Measurements from ENCODE around the gene FOXD2.

Gene FOXD2

GRCh38 chr1:47437447-47438164, at the start of gene FOXD2:
TSS of gene FOXD2 (plus strand) at chr1:47438044. CDS start at chr1:47438136, 92 bp downstream.
- peak; percentile 98 for DNase-seq (ENCODE audit: low spot score)
- peak; percentile 71 for TF ChIP-seq CTCF (IDR thresholded peaks at IDR 0.05; ENCODE audit: borderline replicate concordance, control extremely low read depth, extremely low read depth, insufficient read depth, missing control alignments)
- in situ Hi-C loops (cut with MboI; ENCODE audit: low sequenced_read_pairs, unreplicated experiment), result no loop called here

DNA sequence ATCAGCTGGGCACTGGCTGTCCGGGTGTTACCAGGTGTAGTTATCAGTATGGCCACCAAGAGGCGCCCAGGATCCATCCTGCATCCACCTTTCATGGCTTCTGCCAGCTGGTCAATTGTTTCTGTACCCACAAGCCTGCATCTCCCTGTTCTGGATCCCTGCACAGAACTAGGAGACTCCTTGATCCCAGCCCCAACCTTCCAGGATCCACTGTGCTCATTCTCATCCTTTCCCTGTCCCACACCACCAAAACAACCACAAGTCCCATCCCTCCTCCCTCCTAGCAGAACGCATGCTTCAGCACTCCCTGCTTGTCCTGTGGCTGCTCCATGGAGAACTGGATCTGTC, 49.0 kb upstream of the FOXD2 start:
- peak; percentile 63 for TF ChIP-seq CTCF (IDR thresholded peaks at IDR 0.05; ENCODE audit: borderline replicate concordance, control extremely low read depth, extremely low read depth, insufficient read depth, missing control alignments)
- DNase-seq (ENCODE audit: low spot score), result peak; percentile 70
- in situ Hi-C loops (cut with MboI; ENCODE audit: low sequenced_read_pairs, unreplicated experiment), result no loop called here

DNA sequence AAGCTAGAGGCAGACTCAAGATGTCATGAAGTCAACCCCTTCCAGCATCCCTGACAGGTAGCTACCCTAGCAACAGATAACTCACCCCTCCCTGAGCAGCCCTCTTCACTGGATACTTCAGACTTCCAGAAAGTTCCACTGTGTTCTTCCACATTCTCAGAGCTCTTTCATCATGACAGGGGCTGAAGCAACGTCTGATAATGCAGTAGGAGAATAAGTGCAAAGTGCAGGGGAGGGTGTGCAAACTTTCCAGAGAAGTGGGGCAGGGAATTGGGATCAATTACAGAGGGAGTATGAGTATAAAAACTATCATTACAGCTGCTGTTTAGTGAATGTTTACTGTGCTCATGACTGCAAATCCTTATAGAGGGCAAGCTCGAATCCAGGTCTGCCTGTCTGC, 48.1 kb upstream of the FOXD2 start:
- TF ChIP-seq CTCF (IDR thresholded peaks at IDR 0.05; ENCODE audit: borderline replicate concordance, control extremely low read depth, extremely low read depth, insufficient read depth, missing control alignments), result no peak
- in situ Hi-C loops (cut with MboI; ENCODE audit: low sequenced_read_pairs, unreplicated experiment), result no loop called here
- DNase-seq (ENCODE audit: low spot score), result no peak

- DNase-seq (ENCODE audit: low spot score), result no peak
- TF ChIP-seq CTCF (IDR thresholded peaks at IDR 0.05; ENCODE audit: borderline replicate concordance, control extremely low read depth, extremely low read depth, insufficient read depth, missing control alignments), result no peak
- in situ Hi-C loops (cut with MboI; ENCODE audit: low sequenced_read_pairs, unreplicated experiment), result no loop called here
Measured at GRCh38 chr1:47390843-47391242, 47.0 kb upstream of the FOXD2 start.

DNA sequence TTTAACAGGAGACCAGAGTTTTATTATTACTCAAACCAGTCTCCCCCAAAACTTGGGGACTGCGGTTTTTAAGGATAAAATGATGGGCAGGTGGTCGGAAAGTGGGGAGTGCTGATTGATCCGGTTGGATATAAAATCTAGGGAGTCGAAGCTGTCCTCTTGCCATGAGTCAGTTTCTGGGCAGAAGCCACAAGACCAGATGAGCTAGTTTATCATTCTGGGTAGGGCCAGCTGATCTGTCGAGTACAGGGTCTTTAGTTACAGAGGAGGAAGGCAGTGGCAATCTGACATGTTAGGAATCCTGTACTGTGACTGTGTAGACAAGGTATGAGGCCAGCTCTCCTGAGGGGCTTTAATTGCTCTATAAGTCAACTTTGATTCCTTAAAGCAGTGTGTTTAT, 44.7 kb upstream of the FOXD2 start:
- no peak for DNase-seq (ENCODE audit: low spot score)
- in situ Hi-C loops (cut with MboI; ENCODE audit: low sequenced_read_pairs, unreplicated experiment), result no loop called here
- TF ChIP-seq CTCF (IDR thresholded peaks at IDR 0.05; ENCODE audit: borderline replicate concordance, control extremely low read depth, extremely low read depth, insufficient read depth, missing control alignments), result no peak

GRCh38 chr1:47395433-47395832, 42.4 kb upstream of the FOXD2 start:
- TF ChIP-seq CTCF (IDR thresholded peaks at IDR 0.05; ENCODE audit: borderline replicate concordance, control extremely low read depth, extremely low read depth, insufficient read depth, missing control alignments), result no peak
- no peak for DNase-seq (ENCODE audit: low spot score)
- in situ Hi-C loops (cut with MboI; ENCODE audit: low sequenced_read_pairs, unreplicated experiment), result no loop called here

Data from GM13976 (cell line).